GM12878 (cell line): ENCODE results near the gene AMBP. TPM values are rescaled to one million over a fixed set of nuclear protein-coding genes. Genes with fewer than 3 reads are reported as not detected.

Experiments used
- ATAC-seq: fragments of 200-7000 bp; cut with Tn5 transposase; 3 replicates; pipeline ENCODE4 v1.9.1; 2020; ENCODE audit warnings: mild to moderate bottlenecking, moderate library complexity
- BruUV-seq: library from RNA; stranded (reverse); fragments of 400-500 nt; replicated peaks from 2 replicates; lab custom pipeline; 2021; lab: Mats Ljungman, UMichigan
- CTCF ChIA-PET: fragments of 300-600 bp; sonication (Branson Sonifier 250); formaldehyde crosslinking; extraction: SDS; loops from one replicate; lab custom pipeline; 2021; ENCODE audit warnings: inconsistent platforms; lab: Yijun Ruan, JAX
- POLR2A ChIA-PET: fragments of 350-600 bp; formaldehyde crosslinking; extraction: SDS; loops from one replicate; lab custom pipeline; 2021; ENCODE audit warnings: inconsistent platforms; lab: Charles Lee
- RAD21 ChIA-PET: fragments of 300-600 bp; sonication (Branson Sonifier 250); formaldehyde crosslinking; loops from one replicate; lab custom pipeline; 2023; ENCODE audit warnings: antibody characterized with exemption; ENCODE audit not compliant: unreplicated experiment; lab: Charles Lee
- SMC1A ChIA-PET: fragments of 300-600 bp; sonication (Branson Sonifier 250); formaldehyde crosslinking; loops from one replicate; lab custom pipeline; 2023; ENCODE audit not compliant: unreplicated experiment, uncharacterized antibody; lab: Charles Lee
- DNase-seq: peaks from one replicate; pipeline ENCODE4 v3.0.0-alpha.2; 2011; ENCODE audit warnings: low read depth, low spot score
- FAIRE-seq: peaks from 3 replicates; lab custom pipeline; 2011; peaks lifted over from hg19 to GRCh38; lab: Jason Lieb, UNC
- H2AFZ ChIP-seq: 2 replicates; pipeline ENCODE4 v1.6.0; 2011; ENCODE audit warnings: low read depth, low read length, control low read depth; ENCODE audit not compliant: control insufficient read depth
- H3K27ac ChIP-seq: 2 replicates; pipeline ENCODE4 v1.5.1; 2011; ENCODE audit warnings: control low read depth; ENCODE audit not compliant: control insufficient read depth, insufficient read depth
- H3K27me3 ChIP-seq, 2 experiments: replicated peaks in 1 of 2; 2 replicates each; pipeline versions ENCODE4 v1.6.0 to v1.6.1; 2011; ENCODE audit warnings: low read length in 1 of 2; ENCODE audit not compliant: control insufficient read depth in 2 of 2, insufficient read depth in 2 of 2
- H3K36me3 ChIP-seq, 2 experiments: 2 replicates each; pipeline ENCODE4 v1.5.1; 2011; ENCODE audit warnings: low read length in 1 of 2; ENCODE audit not compliant: control insufficient read depth in 2 of 2, insufficient read depth in 2 of 2
- H3K4me1 ChIP-seq: 2 replicates; pipeline ENCODE4 v1.6.1; 2011; ENCODE audit warnings: mild to moderate bottlenecking, low read length, moderate library complexity, mixed read lengths; ENCODE audit not compliant: control insufficient read depth, insufficient read depth
- H3K4me2 ChIP-seq: 2 replicates; pipeline ENCODE4 v1.6.0; 2011; ENCODE audit warnings: control low read depth; ENCODE audit not compliant: control insufficient read depth, insufficient read depth
- H3K4me3 ChIP-seq: fragments of 200-600 bp; sonication (generic); 2 replicates; pipeline ENCODE4 v1.5.1; 2016
- H3K79me2 ChIP-seq: 2 replicates; pipeline ENCODE4 v1.6.0; 2011; ENCODE audit warnings: low read length; ENCODE audit not compliant: control insufficient read depth, insufficient read depth
- H3K9ac ChIP-seq: 2 replicates; pipeline ENCODE4 v1.8.0; 2011; ENCODE audit warnings: low read length, control low read depth, mixed read lengths; ENCODE audit not compliant: control insufficient read depth, insufficient read depth
- H3K9me3 ChIP-seq: replicated peaks from 3 replicates; pipeline ENCODE4 v1.5.1; 2011; ENCODE audit warnings: mild to moderate bottlenecking, low read length; ENCODE audit not compliant: control insufficient read depth, insufficient read depth
- H4K20me1 ChIP-seq: 2 replicates; pipeline ENCODE4 v1.6.0; 2011; ENCODE audit not compliant: control insufficient read depth, insufficient read depth
- EZH2 ChIP-seq: IDR thresholded peaks from 2 replicates; pipeline ENCODE4 v1.6.1; 2012; ENCODE audit warnings: low read depth, mild to moderate bottlenecking, control low read depth, inconsistent platforms, low read length, borderline replicate concordance; ENCODE audit not compliant: control insufficient read depth
- MEF2A ChIP-seq: IDR thresholded peaks from 2 replicates; pipeline ENCODE4 v1.6.1; 2011; ENCODE audit warnings: low read depth, mild to moderate bottlenecking, low read length, moderate library complexity; ENCODE audit not compliant: insufficient read depth
- RAD21 ChIP-seq: IDR thresholded peaks from 2 replicates; pipeline ENCODE4 v1.6.1; 2011; ENCODE audit warnings: mild to moderate bottlenecking, low read depth, low read length, moderate library complexity; ENCODE audit not compliant: insufficient read depth
- SMAD5 ChIP-seq: IDR thresholded peaks from 2 replicates; pipeline ENCODE4 v1.6.1; 2016; ENCODE audit warnings: antibody characterized with exemption, low read depth
- TCF3 ChIP-seq: IDR thresholded peaks from 2 replicates; pipeline ENCODE4 v1.6.1; 2012; ENCODE audit warnings: low read depth, mild to moderate bottlenecking, low read length, borderline replicate concordance; ENCODE audit not compliant: insufficient read depth
- WGBS: methylation state at CpG from one replicate; pipeline ENCODE4 v1.1.6; 2016; ENCODE audit warnings: low lambda C conversion rate; ENCODE audit not compliant: insufficient replicate concordance, insufficient coverage; ENCODE audit errors: missing lambda C conversion rate; 5-methylcytosine and 5-hydroxymethylcytosine counted together
- in situ Hi-C: fragments of 300-500 bp; cut with MboI; formaldehyde crosslinking; loops from 9 replicates; pipeline ENCODE4 v1.14.3; 2018; ENCODE audit warnings: mixed read lengths
- intact Hi-C: fragments of 100-400 bp; cut with micrococcal nuclease; formaldehyde crosslinking; loops from one replicate; pipeline ENCODE4 v1.14.2; 2022; ENCODE audit not compliant: unreplicated experiment
- polyA plus RNA-seq, 11 experiments: library from polyadenylated mRNA; depleted of rRNA in 4 of 11; unstranded in 6 of 11; stranded (reverse) in 5 of 11; fragments of >200 nt; fragmentation: Nextera tagmentation in 4 of 11; fragmentation: Illumina TruSeq in 1 of 11; extraction: Ambion mirVana in 4 of 11; extraction: Trizol in 1 of 11; gene quantifications; 1 replicate in 1 of 11; 2 replicates in 10 of 11; pipeline versions ENCODE4 v1.2.1 to v1.2.3, GENCODE V29; 2011 to 2016; ENCODE audit warnings: inconsistent platforms in 2 of 11, missing spikeins in 2 of 11, low read depth in 1 of 11
- total RNA-seq, 4 experiments: library from RNA; depleted of rRNA in 3 of 4; stranded (reverse); fragments of >200 nt in 3 of 4; fragmentation: Illumina TruSeq in 1 of 4; extraction: Trizol in 1 of 4; gene quantifications; 2 replicates each; pipeline versions ENCODE4 v1.2.1 to v1.2.3, GENCODE V29; 2013 to 2021
- TF ChIP-seq, protein P1 (sequence below): fragments of 450-650 bp; formaldehyde crosslinking; IDR thresholded peaks from 2 replicates; pipeline ENCODE4 v1.4.0; 2022; ENCODE audit warnings: mild to moderate bottlenecking, moderate library complexity
- TF ChIP-seq, protein P2 (sequence below): fragments of 450-650 bp; IDR thresholded peaks from 2 replicates; pipeline ENCODE4 v1.6.1; 2017; ENCODE audit warnings: low read depth, mild to moderate bottlenecking, moderate library complexity
- TF ChIP-seq, protein P3 (sequence below), 3 experiments: IDR thresholded peaks in 2 of 3; conservative IDR thresholded peaks in 1 of 3; 2 replicates each; pipeline ENCODE4 v1.5.1; 2011; ENCODE audit warnings: low read depth in 3 of 3, low read length in 3 of 3, mild to moderate bottlenecking in 3 of 3, control low read depth in 2 of 3, moderate library complexity in 2 of 3, inconsistent platforms in 1 of 3, mixed read lengths in 1 of 3; ENCODE audit not compliant: control insufficient read depth in 2 of 3, insufficient read depth in 1 of 3; ENCODE audit errors: extremely low read depth in 1 of 3

AMBP gene
- total and polyA plus RNA-seq, 10 of the 15 experiments (the other 5 are each of a cell fraction or from before 2014, with no cell fraction given) = 0.11 to 2.3 (median 0.18) TPM; not detected in 7

DNA sequence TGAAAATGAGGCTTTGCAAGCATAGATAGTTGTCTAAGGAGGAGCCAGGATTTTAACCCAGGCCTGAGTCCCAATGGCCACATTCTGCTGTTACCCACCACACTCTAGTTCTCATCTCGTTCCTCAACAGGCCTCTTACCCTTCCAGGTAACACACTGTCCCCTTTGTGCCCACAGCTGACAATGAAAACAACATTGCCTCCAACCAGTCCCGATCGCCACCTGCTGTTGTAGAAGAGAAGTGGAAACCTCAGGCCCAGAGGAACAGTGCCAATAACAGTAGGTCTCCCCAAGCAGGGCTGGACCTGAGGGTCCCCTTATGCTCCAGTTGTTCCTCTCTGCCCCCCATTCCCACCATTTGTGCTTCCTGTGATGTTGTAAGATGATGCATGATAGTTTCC lies 30.4 kb downstream of the AMBP start:
- TF ChIP-seq, protein P1, sequence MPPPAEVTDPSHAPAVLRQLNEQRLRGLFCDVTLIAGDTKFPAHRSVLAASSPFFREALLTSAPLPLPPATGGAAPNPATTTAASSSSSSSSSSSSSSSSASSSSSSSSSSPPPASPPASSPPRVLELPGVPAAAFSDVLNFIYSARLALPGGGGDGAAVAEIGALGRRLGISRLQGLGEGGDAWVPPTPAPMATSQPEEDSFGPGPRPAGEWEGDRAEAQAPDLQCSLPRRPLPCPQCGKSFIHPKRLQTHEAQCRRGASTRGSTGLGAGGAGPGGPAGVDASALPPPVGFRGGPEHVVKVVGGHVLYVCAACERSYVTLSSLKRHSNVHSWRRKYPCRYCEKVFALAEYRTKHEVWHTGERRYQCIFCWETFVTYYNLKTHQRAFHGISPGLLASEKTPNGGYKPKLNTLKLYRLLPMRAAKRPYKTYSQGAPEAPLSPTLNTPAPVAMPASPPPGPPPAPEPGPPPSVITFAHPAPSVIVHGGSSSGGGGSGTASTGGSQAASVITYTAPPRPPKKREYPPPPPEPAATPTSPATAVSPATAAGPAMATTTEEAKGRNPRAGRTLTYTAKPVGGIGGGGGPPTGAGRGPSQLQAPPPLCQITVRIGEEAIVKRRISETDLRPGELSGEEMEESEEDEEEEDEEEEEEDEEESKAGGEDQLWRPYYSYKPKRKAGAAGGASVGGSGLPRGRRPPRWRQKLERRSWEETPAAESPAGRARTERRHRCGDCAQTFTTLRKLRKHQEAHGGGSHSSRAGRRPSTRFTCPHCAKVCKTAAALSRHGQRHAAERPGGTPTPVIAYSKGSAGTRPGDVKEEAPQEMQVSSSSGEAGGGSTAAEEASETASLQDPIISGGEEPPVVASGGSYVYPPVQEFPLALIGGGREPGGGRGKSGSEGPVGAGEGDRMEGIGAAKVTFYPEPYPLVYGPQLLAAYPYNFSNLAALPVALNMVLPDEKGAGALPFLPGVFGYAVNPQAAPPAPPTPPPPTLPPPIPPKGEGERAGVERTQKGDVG (CRISPR knock-in tag) = no peak
- TF ChIP-seq TCF3 (no peak), RAD21 (peak; percentile 12; the same call in 1 of the 2 replicates), SMAD5 (no peak), MEF2A (no peak), EZH2 (no peak)
- TF ChIP-seq, protein P2, sequence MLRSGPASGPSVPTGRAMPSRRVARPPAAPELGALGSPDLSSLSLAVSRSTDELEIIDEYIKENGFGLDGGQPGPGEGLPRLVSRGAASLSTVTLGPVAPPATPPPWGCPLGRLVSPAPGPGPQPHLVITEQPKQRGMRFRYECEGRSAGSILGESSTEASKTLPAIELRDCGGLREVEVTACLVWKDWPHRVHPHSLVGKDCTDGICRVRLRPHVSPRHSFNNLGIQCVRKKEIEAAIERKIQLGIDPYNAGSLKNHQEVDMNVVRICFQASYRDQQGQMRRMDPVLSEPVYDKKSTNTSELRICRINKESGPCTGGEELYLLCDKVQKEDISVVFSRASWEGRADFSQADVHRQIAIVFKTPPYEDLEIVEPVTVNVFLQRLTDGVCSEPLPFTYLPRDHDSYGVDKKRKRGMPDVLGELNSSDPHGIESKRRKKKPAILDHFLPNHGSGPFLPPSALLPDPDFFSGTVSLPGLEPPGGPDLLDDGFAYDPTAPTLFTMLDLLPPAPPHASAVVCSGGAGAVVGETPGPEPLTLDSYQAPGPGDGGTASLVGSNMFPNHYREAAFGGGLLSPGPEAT = no peak
- TF ChIP-seq, protein P3, sequence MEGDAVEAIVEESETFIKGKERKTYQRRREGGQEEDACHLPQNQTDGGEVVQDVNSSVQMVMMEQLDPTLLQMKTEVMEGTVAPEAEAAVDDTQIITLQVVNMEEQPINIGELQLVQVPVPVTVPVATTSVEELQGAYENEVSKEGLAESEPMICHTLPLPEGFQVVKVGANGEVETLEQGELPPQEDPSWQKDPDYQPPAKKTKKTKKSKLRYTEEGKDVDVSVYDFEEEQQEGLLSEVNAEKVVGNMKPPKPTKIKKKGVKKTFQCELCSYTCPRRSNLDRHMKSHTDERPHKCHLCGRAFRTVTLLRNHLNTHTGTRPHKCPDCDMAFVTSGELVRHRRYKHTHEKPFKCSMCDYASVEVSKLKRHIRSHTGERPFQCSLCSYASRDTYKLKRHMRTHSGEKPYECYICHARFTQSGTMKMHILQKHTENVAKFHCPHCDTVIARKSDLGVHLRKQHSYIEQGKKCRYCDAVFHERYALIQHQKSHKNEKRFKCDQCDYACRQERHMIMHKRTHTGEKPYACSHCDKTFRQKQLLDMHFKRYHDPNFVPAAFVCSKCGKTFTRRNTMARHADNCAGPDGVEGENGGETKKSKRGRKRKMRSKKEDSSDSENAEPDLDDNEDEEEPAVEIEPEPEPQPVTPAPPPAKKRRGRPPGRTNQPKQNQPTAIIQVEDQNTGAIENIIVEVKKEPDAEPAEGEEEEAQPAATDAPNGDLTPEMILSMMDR (IDR thresholded peaks at IDR 0.05 in 2 of 3, conservative IDR thresholded peaks at IDR 0.05 in 1 of 3; ENCODE audit: control insufficient read depth in 2 of 3, extremely low read depth in 1 of 3, insufficient read depth in 1 of 3, low read depth in 3 of 3, low read length in 3 of 3) = peak; percentile 29 to 45 (median 31); a peak in 4 of 6 replicates
- H3K9me3 ChIP-seq = no peaks in the 10 kb centered on the region
- no peaks in the 10 kb centered on the region for H3K36me3 ChIP-seq
- in situ Hi-C loops (loop anchor here (25.0 kb wide), 1 partner anchor 585 kb away; the partner anchor contains the start of gene RGS3), intact Hi-C loops (no loop called here)
- FAIRE-seq (no peak), ATAC-seq (peak; percentile 62), DNase-seq (no peak)
- ChIA-PET POLR2A (no interaction called here), RAD21 (no interaction called here), SMC1A (no interaction called here), CTCF (no interaction called here)
- no peak overlapping the region for H3K4me2 ChIP-seq
- no peak overlapping the region for H3K9ac ChIP-seq
- 19% methylated on average over 3 of the region's 3 CpGs for WGBS
- H3K4me3 ChIP-seq = no peak overlapping the region
- H4K20me1 ChIP-seq = no peaks in the 10 kb centered on the region
- H3K27ac ChIP-seq = no peak overlapping the region
- H3K27me3 ChIP-seq = peaks cover 0 to 4% of the 10 kb centered on the region in 2 experiments; a peak in 1 of 4 replicates
- no peaks in the 10 kb centered on the region for H3K4me1 ChIP-seq
- no peak overlapping the region for H2AFZ ChIP-seq
- no peaks in the 10 kb centered on the region for H3K79me2 ChIP-seq
- no TSS peak for BruUV-seq
